HG03060 (cell line): ENCODE results near the gene NOS1AP.

Source experiments
- ATAC-seq: cut with Tn5 transposase; IDR thresholded peaks from one replicate; pipeline ENCODE4 v1.9.1; 2021; ENCODE audit warnings: low read depth, moderate number of reproducible peaks; ENCODE audit not compliant: unreplicated experiment

The NOS1AP gene

GRCh38 chr1:162087111-162087510, 17.6 kb downstream of the NOS1AP start:
- no peak for ATAC-seq

- no peak for ATAC-seq
These were observed 18.1 kb downstream of the NOS1AP start for GRCh38 chr1:162087574-162087973.

- no peak for ATAC-seq
These were observed 18.9 kb downstream of the NOS1AP start for GRCh38 chr1:162088281-162088969.

DNA sequence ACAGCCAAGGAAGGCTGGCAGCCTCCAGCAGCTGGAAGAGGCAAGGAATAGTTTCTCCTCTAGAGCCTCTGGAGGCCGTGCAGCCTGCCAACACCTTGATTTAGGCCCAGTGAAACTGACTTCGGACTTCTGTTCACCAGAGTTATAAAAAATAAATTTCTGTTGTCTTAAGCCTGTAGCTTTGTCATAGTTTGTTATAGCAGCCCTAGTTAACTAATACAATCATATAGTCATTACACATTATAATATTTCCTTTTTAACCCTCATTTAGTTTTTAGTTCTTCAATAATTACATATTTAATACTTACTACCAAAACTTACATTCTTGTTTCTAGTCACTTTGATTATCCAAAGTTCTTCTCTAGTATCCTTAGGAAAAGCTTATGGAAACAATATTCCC, 20.3 kb downstream of the NOS1AP start:
- ATAC-seq: no peak

DNA sequence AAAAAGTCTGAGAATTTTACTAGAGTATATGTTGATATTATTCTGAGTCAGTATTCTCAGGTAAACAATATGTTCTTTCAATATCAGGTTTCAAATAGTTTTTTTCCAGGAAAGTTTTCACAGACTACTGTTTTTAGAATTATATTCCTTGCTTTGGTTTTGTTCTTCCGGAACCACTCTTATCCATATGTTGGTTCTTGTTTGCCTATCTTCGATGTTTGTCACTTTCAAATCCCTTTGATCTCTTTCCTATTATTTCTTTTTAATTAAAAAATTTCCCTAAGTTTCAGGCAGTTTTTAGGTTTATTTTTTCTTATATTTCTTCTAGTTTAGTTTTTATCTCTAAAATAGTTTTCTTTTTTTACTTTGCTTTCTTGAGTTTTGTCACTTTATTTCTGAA, 20.9 kb downstream of the NOS1AP start:
- ATAC-seq: no peak

- no peak for ATAC-seq
These were observed 22.4 kb downstream of the NOS1AP start for GRCh38 chr1:162091681-162092524.

DNA sequence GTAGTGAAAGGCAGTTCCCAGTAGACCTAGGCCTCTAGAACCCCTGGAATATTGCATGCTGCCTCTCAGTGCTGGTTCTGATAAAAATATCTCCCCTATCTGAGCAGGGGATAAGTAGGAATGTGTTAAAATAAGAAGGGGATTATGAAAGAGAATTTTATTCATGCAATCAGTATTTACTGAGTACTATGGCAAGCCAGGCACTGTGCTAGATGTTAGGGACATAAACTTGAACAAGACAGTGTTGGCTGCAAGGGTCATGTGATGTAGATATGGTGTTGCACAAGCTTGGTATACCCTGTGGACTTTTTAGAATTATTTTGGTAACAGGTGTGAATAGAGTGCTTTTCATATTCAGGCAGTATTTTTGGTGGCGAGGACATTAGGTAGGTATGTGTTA, 23.6 kb downstream of the NOS1AP start:
- no peak for ATAC-seq

GRCh38 chr1:162094271-162094670, 24.8 kb downstream of the NOS1AP start:
- ATAC-seq: no peak

DNA sequence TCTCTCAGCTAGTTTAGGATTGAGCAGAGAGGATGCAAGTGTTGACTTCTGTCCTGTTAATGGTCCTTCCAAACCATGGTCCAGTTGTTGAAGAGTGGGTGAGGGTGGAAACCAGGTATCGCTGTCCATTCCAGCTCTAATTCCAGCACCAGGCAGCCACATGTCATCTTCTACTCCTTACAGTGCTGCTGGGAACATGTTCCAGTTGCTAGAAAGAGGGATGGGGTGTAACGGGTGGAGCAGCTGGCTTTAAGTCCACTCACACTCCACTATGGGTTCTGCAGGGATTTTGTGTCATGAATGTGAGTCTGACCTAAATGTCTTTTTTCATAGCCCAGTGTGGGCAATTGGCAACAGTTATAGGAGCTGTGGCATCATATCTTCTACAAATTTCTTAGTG, 25.2 kb downstream of the NOS1AP start:
- ATAC-seq: no peak

DNA sequence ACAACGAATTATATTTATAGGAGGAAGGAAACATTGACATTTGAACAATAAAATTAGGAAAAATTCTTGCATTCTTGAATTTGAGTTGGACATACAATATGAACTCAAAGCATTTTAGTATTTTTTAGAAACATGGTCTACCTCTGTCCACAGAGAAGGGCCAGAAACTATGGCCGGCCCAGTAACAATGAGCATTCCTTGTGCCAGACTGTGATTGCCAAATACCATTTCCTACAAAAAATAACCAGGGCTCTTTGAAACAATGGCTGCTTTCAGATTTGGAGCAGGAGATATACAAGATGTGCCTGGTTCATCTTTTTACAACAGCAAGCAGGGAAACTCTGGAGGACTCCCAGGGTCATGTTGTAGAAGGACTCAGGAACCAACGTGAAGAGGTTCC, 38.4 kb downstream of the NOS1AP start:
- ATAC-seq: no peak

DNA sequence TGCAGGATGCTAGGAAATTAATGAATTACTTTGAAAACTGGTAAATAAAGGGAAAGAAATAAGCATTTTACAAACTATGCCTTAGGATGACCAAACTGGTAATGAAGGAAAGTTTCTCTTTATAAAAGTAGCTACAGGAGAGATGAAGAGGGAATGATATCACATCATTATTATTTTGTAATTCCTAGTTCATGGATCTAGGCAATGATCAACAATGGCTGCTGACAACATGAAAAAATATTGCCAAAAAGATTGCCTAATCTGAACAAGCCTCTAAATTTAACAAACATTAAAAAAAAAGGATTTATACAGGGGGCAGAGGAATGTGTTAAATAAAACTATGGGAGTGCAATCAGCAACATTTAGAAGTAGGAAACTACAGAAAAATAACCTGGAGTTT, 38.9 kb downstream of the NOS1AP start:
- ATAC-seq: no peak

- no peak for ATAC-seq
These were observed 41.4 kb downstream of the NOS1AP start for GRCh38 chr1:162110910-162111309.

- ATAC-seq: no peak
These were observed 42.1 kb downstream of the NOS1AP start for GRCh38 chr1:162111572-162111971.

- ATAC-seq: no peak
These were observed 43.9 kb downstream of the NOS1AP start for GRCh38 chr1:162113419-162113818.

DNA sequence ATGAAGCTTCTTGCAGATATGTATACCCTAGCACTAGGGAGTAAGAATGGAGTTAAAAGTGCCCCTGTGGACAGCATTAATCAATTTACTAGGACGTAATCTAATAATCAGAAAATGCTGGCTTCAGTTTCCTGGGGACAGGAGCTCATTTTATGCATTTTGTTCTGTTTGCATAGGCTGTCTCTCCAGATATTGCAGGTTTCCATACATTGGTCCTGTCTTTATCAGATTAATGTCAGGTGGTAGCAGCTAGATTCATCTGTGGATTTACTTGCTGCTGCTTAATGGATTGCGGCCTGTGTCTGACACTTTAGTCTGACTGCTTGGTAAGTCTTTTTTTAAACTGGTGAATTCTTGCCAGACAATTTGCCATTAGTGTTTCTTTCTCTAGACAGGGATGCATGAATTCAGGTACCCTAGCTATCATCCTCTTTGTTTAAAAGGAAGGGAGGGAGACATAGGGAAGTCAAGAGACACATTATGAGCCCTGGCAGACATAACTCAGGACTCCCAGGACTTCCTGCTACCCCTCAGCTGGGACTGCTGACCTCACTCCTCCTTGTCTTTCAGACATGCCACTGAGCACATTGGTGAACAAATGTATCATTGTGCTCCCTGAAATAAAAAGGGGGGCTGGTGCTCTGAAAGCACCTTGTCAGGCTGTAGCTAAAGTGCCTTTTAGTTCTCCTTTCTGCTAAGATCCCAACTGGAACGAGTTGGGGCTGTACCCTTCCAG, 47.7 kb downstream of the NOS1AP start:
- no peak for ATAC-seq

DNA sequence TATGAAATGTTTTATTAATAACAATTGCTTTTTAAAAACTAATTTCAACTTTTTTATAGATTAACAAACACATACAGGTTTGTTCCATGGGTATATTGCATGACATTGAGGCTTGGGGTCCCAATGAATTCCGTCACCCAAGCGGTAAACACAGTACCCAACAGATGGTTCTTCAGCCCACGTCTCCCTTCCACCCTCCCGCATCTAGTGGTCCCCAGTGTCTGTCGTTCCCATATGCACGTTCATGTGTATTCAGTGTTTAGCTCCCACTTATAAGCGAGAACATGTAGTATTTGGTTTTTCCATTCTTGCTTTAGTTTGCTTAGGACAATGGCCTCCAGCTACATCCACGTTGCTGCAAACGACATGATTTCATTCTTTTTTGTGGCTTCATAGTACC, 48.6 kb downstream of the NOS1AP start:
- ATAC-seq: no peak

GRCh38 chr1:162128693-162129356, 59.3 kb downstream of the NOS1AP start:
- ATAC-seq: no peak

DNA sequence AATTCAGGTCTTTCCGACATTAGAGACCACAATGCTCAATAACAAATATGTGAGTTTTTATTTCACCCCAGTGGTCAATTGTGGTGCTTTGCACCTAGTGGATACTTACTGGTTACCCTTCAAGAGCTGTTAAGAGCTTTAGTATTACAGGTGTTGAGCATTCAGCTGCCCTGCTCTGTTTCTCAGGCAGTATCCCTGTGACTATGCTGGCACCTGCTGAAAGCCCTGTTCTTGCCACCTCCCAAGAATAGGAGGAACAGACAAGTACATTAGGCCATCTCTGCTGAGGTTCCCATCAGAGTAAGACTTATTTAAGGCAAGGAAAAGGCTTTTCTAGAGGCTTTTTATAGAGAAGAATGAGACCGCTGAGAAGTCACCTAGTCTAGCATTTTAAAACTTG, 60.8 kb downstream of the NOS1AP start:
- no peak for ATAC-seq

GRCh38 chr1:162131400-162132321, 62.2 kb downstream of the NOS1AP start:
- no peak for ATAC-seq

DNA sequence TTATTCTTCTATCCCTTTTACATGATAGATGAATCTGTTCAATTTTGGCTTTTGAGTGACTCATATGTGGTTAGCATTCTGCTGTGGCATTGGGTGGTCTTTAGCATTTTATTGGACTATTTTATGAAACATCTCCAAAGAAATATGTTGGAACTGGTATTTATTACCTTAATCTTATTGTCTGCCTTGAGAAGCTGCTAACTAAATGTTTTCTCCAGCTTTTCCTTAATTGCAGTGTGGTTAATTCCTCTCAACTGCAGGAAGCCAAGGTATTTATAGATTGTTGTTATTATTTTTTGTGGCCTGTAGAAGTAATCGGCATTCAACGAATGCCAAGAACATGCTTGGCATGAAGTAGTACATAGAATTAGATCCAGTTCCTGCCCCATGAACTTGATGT, 64.1 kb downstream of the NOS1AP start:
- ATAC-seq: no peak
